GM18508 (cell line): Measurements from ENCODE around the gene KDM6A.
"Not testable (repeated sequence)": the region's sequence is repeated elsewhere in the genome, so short reads cannot be mapped to it uniquely, and the experiment has no call there.

Experiments used
- ATAC-seq: cut with Tn5 transposase; IDR thresholded peaks from one replicate; pipeline ENCODE4 v1.9.1; 2021; ENCODE audit warnings: moderate number of reproducible peaks; ENCODE audit not compliant: insufficient read depth, unreplicated experiment

Gene KDM6A

GRCh38 chrX:44997888-44998287, 124.9 kb downstream of the KDM6A start:
- no peak for ATAC-seq

GRCh38 chrX:44999237-44999636, 126.2 kb downstream of the KDM6A start:
- ATAC-seq: not testable (repeated sequence)

GRCh38 chrX:44999872-45000271, 126.9 kb downstream of the KDM6A start:
- not testable (repeated sequence) for ATAC-seq

- no peak for ATAC-seq
Measured at GRCh38 chrX:45001048-45001447, 128.1 kb downstream of the KDM6A start.

- ATAC-seq: no peak
Measured at GRCh38 chrX:45003085-45003484, 130.1 kb downstream of the KDM6A start.

- ATAC-seq: no peak
Measured at GRCh38 chrX:45006002-45006800, 133.2 kb downstream of the KDM6A start.

- ATAC-seq: peak; percentile 58
Measured at GRCh38 chrX:45007598-45007997, 134.6 kb downstream of the KDM6A start.

- ATAC-seq: no peak
Measured at GRCh38 chrX:45009371-45010000, 136.5 kb downstream of the KDM6A start.

GRCh38 chrX:45011131-45011530, 138.1 kb downstream of the KDM6A start:
- ATAC-seq: no peak

GRCh38 chrX:45011597-45011996, 138.6 kb downstream of the KDM6A start:
- no peak for ATAC-seq

- no peak for ATAC-seq
Measured at GRCh38 chrX:45017946-45018345, 145.0 kb downstream of the KDM6A start.

GRCh38 chrX:45022150-45022549, 149.2 kb downstream of the KDM6A start:
- no peak for ATAC-seq

- ATAC-seq: no peak
Measured at GRCh38 chrX:45024501-45024900, 151.5 kb downstream of the KDM6A start.

- no peak for ATAC-seq
Measured at GRCh38 chrX:45026036-45026435, 153.0 kb downstream of the KDM6A start.

- no peak for ATAC-seq
Measured at GRCh38 chrX:45031830-45032378, 158.9 kb downstream of the KDM6A start.

- ATAC-seq: no peak
Measured at GRCh38 chrX:45035071-45035470, 162.1 kb downstream of the KDM6A start.

GRCh38 chrX:45036161-45036560, 163.2 kb downstream of the KDM6A start:
- no peak for ATAC-seq

GRCh38 chrX:45040137-45040536, 167.1 kb downstream of the KDM6A start:
- not testable (repeated sequence) for ATAC-seq

- no peak for ATAC-seq
Measured at GRCh38 chrX:45046417-45046816, 173.4 kb downstream of the KDM6A start.

- ATAC-seq: no peak
Measured at GRCh38 chrX:45050558-45050957, 177.6 kb downstream of the KDM6A start.

- no peak for ATAC-seq
Measured at GRCh38 chrX:45056428-45057145, 183.6 kb downstream of the KDM6A start.
